Measurements from ENCODE around the gene DGAT2.

The DGAT2 gene

GRCh38 chr11:75780888-75781287 lies 12.3 kb downstream of the DGAT2 start:
- no peak for DNase-seq (ENCODE audit: low spot score)

- DNase-seq (ENCODE audit: low spot score): no peak
These were observed 12.7 kb downstream of the DGAT2 start for GRCh38 chr11:75781296-75781695.

GRCh38 chr11:75781831-75782230 lies 13.3 kb downstream of the DGAT2 start:
- DNase-seq (ENCODE audit: low spot score): no peak

- DNase-seq (ENCODE audit: low spot score): no peak
These were observed 14.1 kb downstream of the DGAT2 start for GRCh38 chr11:75782540-75783263.

GRCh38 chr11:75783416-75784084 lies 15.0 kb downstream of the DGAT2 start:
- no peak for DNase-seq (ENCODE audit: low spot score)

GRCh38 chr11:75784085-75784478 lies 15.5 kb downstream of the DGAT2 start:
- DNase-seq (ENCODE audit: low spot score): no peak

GRCh38 chr11:75784506-75784905 lies 15.9 kb downstream of the DGAT2 start:
- no peak for DNase-seq (ENCODE audit: low spot score)

- DNase-seq (ENCODE audit: low spot score): no peak
These were observed 16.6 kb downstream of the DGAT2 start for GRCh38 chr11:75785187-75785586.

- no peak for DNase-seq (ENCODE audit: low spot score)
These were observed 17.6 kb downstream of the DGAT2 start for GRCh38 chr11:75786101-75786736.

GRCh38 chr11:75789521-75789920 lies 20.9 kb downstream of the DGAT2 start:
- DNase-seq (ENCODE audit: low spot score): no peak

GRCh38 chr11:75790986-75791385 lies 22.4 kb downstream of the DGAT2 start:
- no peak for DNase-seq (ENCODE audit: low spot score)

GRCh38 chr11:75792127-75792731 lies 23.7 kb downstream of the DGAT2 start:
- DNase-seq (ENCODE audit: low spot score): no peak

GRCh38 chr11:75792997-75793800 lies 24.6 kb downstream of the DGAT2 start:
- DNase-seq (ENCODE audit: low spot score): no peak

- DNase-seq (ENCODE audit: low spot score): no peak
These were observed 25.4 kb downstream of the DGAT2 start for GRCh38 chr11:75793966-75794365.

- DNase-seq (ENCODE audit: low spot score): no peak
These were observed 26.9 kb downstream of the DGAT2 start for GRCh38 chr11:75795276-75796090.

- no peak for DNase-seq (ENCODE audit: low spot score)
These were observed 27.5 kb downstream of the DGAT2 start for GRCh38 chr11:75796091-75796435.

GRCh38 chr11:75797116-75797515 lies 28.5 kb downstream of the DGAT2 start:
- no peak for DNase-seq (ENCODE audit: low spot score)

GRCh38 chr11:75797792-75798191 lies 29.2 kb downstream of the DGAT2 start:
- DNase-seq (ENCODE audit: low spot score): no peak

GRCh38 chr11:75800136-75800675 lies 31.6 kb downstream of the DGAT2 start:
- DNase-seq (ENCODE audit: low spot score): no peak

- DNase-seq (ENCODE audit: low spot score): no peak
These were observed 32.3 kb downstream of the DGAT2 start for GRCh38 chr11:75800728-75801361.
